Measurements from ENCODE around the gene LRP4. TPM values are rescaled to one million over a fixed set of nuclear protein-coding genes. Genes with fewer than 3 reads are reported as not detected.
"Not testable (repeated sequence)": the region's sequence is repeated elsewhere in the genome, so short reads cannot be mapped to it uniquely, and the experiment has no call there.

Gene LRP4
- polyA plus RNA-seq, 4 donors = 23.6 to 31.3 (median 28.6) TPM

- DNase-seq (ENCODE audit: low read depth in 4 of 4, low spot score in 2 of 4) = not testable (repeated sequence)
These were observed 10.4 kb upstream of the LRP4 start for GRCh38 chr11:46928701-46929100.

- DNase-seq (ENCODE audit: low read depth in 4 of 4, low spot score in 2 of 4) = not testable (repeated sequence)
These were observed 9.6 kb upstream of the LRP4 start for GRCh38 chr11:46927928-46928327.

- DNase-seq (ENCODE audit: low read depth in 4 of 4, low spot score in 2 of 4) = no peak
These were observed 2.4 kb upstream of the LRP4 start for GRCh38 chr11:46920755-46921154.

- DNase-seq (ENCODE audit: low read depth in 4 of 4, low spot score in 2 of 4) = no peak
These were observed 601 bp upstream of the LRP4 start for GRCh38 chr11:46918788-46919513.

- no peak for DNase-seq (ENCODE audit: low read depth in 4 of 4, low spot score in 2 of 4)
These were observed 628 bp downstream of the LRP4 start for GRCh38 chr11:46917762-46918082.

GRCh38 chr11:46917109-46917761 is 1.1 kb downstream of the LRP4 start:
- no peak for DNase-seq (ENCODE audit: low read depth in 4 of 4, low spot score in 2 of 4)

- no peak for DNase-seq (ENCODE audit: low read depth in 4 of 4, low spot score in 2 of 4)
These were observed 1.9 kb downstream of the LRP4 start for GRCh38 chr11:46916286-46917108.

GRCh38 chr11:46914910-46915309 is 3.4 kb downstream of the LRP4 start:
- no peak for DNase-seq (ENCODE audit: low read depth in 4 of 4, low spot score in 2 of 4)

GRCh38 chr11:46914363-46914762 is 4.0 kb downstream of the LRP4 start:
- no peak for DNase-seq (ENCODE audit: low read depth in 4 of 4, low spot score in 2 of 4)

GRCh38 chr11:46913484-46913883 is 4.9 kb downstream of the LRP4 start:
- DNase-seq (ENCODE audit: low read depth in 4 of 4, low spot score in 2 of 4) = no peak

- DNase-seq (ENCODE audit: low read depth in 4 of 4, low spot score in 2 of 4) = no peak
These were observed 5.7 kb downstream of the LRP4 start for GRCh38 chr11:46912526-46913150.

- DNase-seq (ENCODE audit: low read depth in 4 of 4, low spot score in 2 of 4) = no peak
These were observed 10.7 kb downstream of the LRP4 start for GRCh38 chr11:46907606-46908005.

GRCh38 chr11:46906609-46907041 is 11.7 kb downstream of the LRP4 start:
- no peak for DNase-seq (ENCODE audit: low read depth in 4 of 4, low spot score in 2 of 4)

GRCh38 chr11:46905806-46906205 is 12.5 kb downstream of the LRP4 start:
- DNase-seq (ENCODE audit: low read depth in 4 of 4, low spot score in 2 of 4) = no peak

- DNase-seq (ENCODE audit: low read depth in 4 of 4, low spot score in 2 of 4) = no peak
These were observed 14.5 kb downstream of the LRP4 start for GRCh38 chr11:46903846-46904245.

- DNase-seq (ENCODE audit: low read depth in 4 of 4, low spot score in 2 of 4) = no peak
These were observed 15.7 kb downstream of the LRP4 start for GRCh38 chr11:46902694-46903093.

GRCh38 chr11:46901156-46901555 is 17.2 kb downstream of the LRP4 start:
- no peak for DNase-seq (ENCODE audit: low read depth in 4 of 4, low spot score in 2 of 4)

GRCh38 chr11:46900091-46900746 is 18.1 kb downstream of the LRP4 start:
- no peak for DNase-seq (ENCODE audit: low read depth in 4 of 4, low spot score in 2 of 4)

GRCh38 chr11:46899501-46900025 is 18.8 kb downstream of the LRP4 start:
- no peak for DNase-seq (ENCODE audit: low read depth in 4 of 4, low spot score in 2 of 4)

- DNase-seq (ENCODE audit: low read depth in 4 of 4, low spot score in 2 of 4) = no peak
These were observed 19.8 kb downstream of the LRP4 start for GRCh38 chr11:46898396-46899095.

Measured in left renal cortex interstitium (tissue), 4 donors.